Panc1 (cell line): ENCODE measurements around the gene INPP5A.

Source experiments
- CTCF ChIP-seq: fragments of 450-650 bp; IDR thresholded peaks from 2 replicates; pipeline ENCODE4 v1.5.1; 2017; ENCODE audit warnings: mild to moderate bottlenecking
- POLR2AphosphoS5 ChIP-seq: IDR thresholded peaks from 2 replicates; pipeline ENCODE4 v1.6.1; 2012; ENCODE audit warnings: mild to moderate bottlenecking, low read depth, low read length, moderate library complexity
- REST ChIP-seq, 2 experiments: IDR thresholded peaks; 2 replicates each; pipeline ENCODE4 v1.6.1; 2011 to 2012; ENCODE audit warnings: low read depth in 2 of 2, control low read depth in 1 of 2, low read length in 1 of 2, mild to moderate bottlenecking in 1 of 2, moderate library complexity in 1 of 2; ENCODE audit not compliant: insufficient read depth in 1 of 2
- SIN3A ChIP-seq: IDR thresholded peaks from 2 replicates; pipeline ENCODE4 v1.6.1; 2012; ENCODE audit warnings: low read depth, mild to moderate bottlenecking, low read length, moderate library complexity, borderline replicate concordance; ENCODE audit not compliant: insufficient read depth

GRCh38 chr10:132687181-132687892 is 149.8 kb downstream of the INPP5A start:
- TF ChIP-seq CTCF (no peak), REST (IDR thresholded peaks at IDR 0.05; ENCODE audit: insufficient read depth in 1 of 2, low read depth in 2 of 2, low read length in 1 of 2) (no peak), SIN3A (no peak), POLR2AphosphoS5 (no peak)
